A549 (cell line): Measurements from ENCODE around the gene MALAT1. TPM values are rescaled to one million over a fixed set of nuclear protein-coding genes. Genes with fewer than 3 reads are reported as not detected.

Source experiments
- ATAC-seq, 2 experiments: fragments of 200-7000 bp in 1 of 2; fragments of >200 bp in 1 of 2; cut with Nextera tagmentation in 1 of 2; cut with Tn5 transposase in 1 of 2; 3 replicates each; pipeline versions ENCODE4 v1.8.0 to v1.9.1; 2018 to 2020; ENCODE audit warnings: mild to moderate bottlenecking in 1 of 2, moderate library complexity in 1 of 2
- CTCF ChIA-PET: fragments of 300-600 bp; sonication (Branson Sonifier 250); formaldehyde crosslinking; extraction: SDS; loops from one replicate; lab custom pipeline; 2021; ENCODE audit warnings: antibody characterized with exemption, inconsistent platforms; lab: Yijun Ruan, JAX
- POLR2A ChIA-PET: fragments of 350-600 bp; formaldehyde crosslinking; extraction: SDS; loops from one replicate; lab custom pipeline; 2021; ENCODE audit warnings: antibody characterized with exemption, inconsistent platforms; lab: Yijun Ruan, JAX
- DNase-seq, 2 experiments: peaks; one replicate each; pipeline versions ENCODE4 v3.0.0 to v3.0.0-alpha.2; 2011 to 2016; ENCODE audit warnings: low read depth in 1 of 2, low spot score in 1 of 2
- FAIRE-seq: peaks from 2 replicates; lab custom pipeline; 2011; peaks lifted over from hg19 to GRCh38; lab: Jason Lieb, UNC
- H3K27ac ChIP-seq, 2 experiments: fragments of >200 bp; sonication (Bioruptor Twin); formaldehyde crosslinking; 3 replicates each; pipeline ENCODE4 v1.5.1; 2016 to 2017
- H3K4me1 ChIP-seq: fragments of >200 bp; sonication (Bioruptor Twin); formaldehyde crosslinking; 3 replicates; pipeline ENCODE4 v1.6.1; 2016
- H3K4me2 ChIP-seq: fragments of >200 bp; sonication (Bioruptor Twin); formaldehyde crosslinking; 3 replicates; pipeline ENCODE4 v1.6.1; 2016
- H3K4me3 ChIP-seq: fragments of >200 bp; sonication (Bioruptor Twin); formaldehyde crosslinking; 3 replicates; pipeline ENCODE4 v1.5.1; 2016
- H3K9me3 ChIP-seq: fragments of >200 bp; sonication (Bioruptor Twin); formaldehyde crosslinking; 3 replicates; pipeline ENCODE4 v1.6.1; 2016
- CBX8 ChIP-seq: fragments of 200-600 bp; sonication (generic); IDR thresholded peaks from 2 replicates; pipeline ENCODE4 v1.6.1; 2016
- CHD2 ChIP-seq: fragments of 150-350 bp; IDR thresholded peaks from 2 replicates; pipeline ENCODE4 v1.6.1; 2014; ENCODE audit warnings: low read length; ENCODE audit not compliant: partially characterized antibody
- EP300 ChIP-seq, 2 experiments: fragments of >200 bp; sonication (Bioruptor Twin); formaldehyde crosslinking; IDR thresholded peaks; 2 replicates in 1 of 2; 3 replicates in 1 of 2; pipeline ENCODE4 v1.6.1; 2016 to 2017
- ESRRA ChIP-seq: fragments of 150-350 bp; IDR thresholded peaks from 2 replicates; pipeline ENCODE4 v1.6.1; 2014; ENCODE audit warnings: mild to moderate bottlenecking, low read length, borderline replicate concordance
- HEYL ChIP-seq: fragments of 250-450 bp; sonication (Bioruptor Pico); IDR thresholded peaks from 2 replicates; pipeline ENCODE4 v1.8.0; 2021; ENCODE audit warnings: mild to moderate bottlenecking, moderate library complexity
- HOXA7 ChIP-seq: fragments of 250-450 bp; sonication (Bioruptor Pico); IDR thresholded peaks from 2 replicates; pipeline ENCODE4 v1.5.0; 2020; ENCODE audit warnings: mild to moderate bottlenecking, moderate library complexity
- PBX3 ChIP-seq: IDR thresholded peaks from 2 replicates; pipeline ENCODE4 v1.6.1; 2012
- POLR2A ChIP-seq: IDR thresholded peaks from 2 replicates; pipeline ENCODE4 v1.6.1; 2012; ENCODE audit warnings: mild to moderate bottlenecking, low read length
- RARB ChIP-seq: fragments of 250-450 bp; sonication (Bioruptor Pico); IDR thresholded peaks from 2 replicates; pipeline ENCODE4 v1.8.0; 2021; ENCODE audit warnings: mild to moderate bottlenecking, moderate library complexity
- REST ChIP-seq: fragments of 200-600 bp; sonication (generic); IDR thresholded peaks from 2 replicates; pipeline ENCODE4 v1.6.1; 2016; ENCODE audit warnings: antibody characterized with exemption, mild to moderate bottlenecking, moderate library complexity
- RNF2 ChIP-seq: fragments of 200-600 bp; sonication (generic); IDR thresholded peaks from 2 replicates; pipeline ENCODE4 v1.6.1; 2016; ENCODE audit warnings: low read depth, mild to moderate bottlenecking, antibody characterized with exemption, moderate library complexity, borderline replicate concordance
- SMC3 ChIP-seq: fragments of >200 bp; sonication (Bioruptor Twin); formaldehyde crosslinking; IDR thresholded peaks from 3 replicates; pipeline ENCODE4 v1.6.1; 2018; ENCODE audit warnings: inconsistent platforms
- SREBF2 ChIP-seq: fragments of 450-650 bp; IDR thresholded peaks from 2 replicates; pipeline ENCODE4 v1.6.1; 2014; ENCODE audit warnings: mild to moderate bottlenecking, moderate library complexity
- USF2 ChIP-seq: fragments of 450-650 bp; IDR thresholded peaks from 2 replicates; pipeline ENCODE4 v1.6.1; 2014; ENCODE audit warnings: antibody characterized with exemption
- ZNF302 ChIP-seq: fragments of 250-450 bp; sonication (Bioruptor Pico); IDR thresholded peaks from 2 replicates; pipeline ENCODE4 v1.9.0; 2021; ENCODE audit warnings: inconsistent platforms, mild to moderate bottlenecking, moderate library complexity
- WGBS: methylation state at CpG from one replicate; pipeline ENCODE4 v1.1.6; 2017; ENCODE audit errors: missing lambda C conversion rate; 5-methylcytosine and 5-hydroxymethylcytosine counted together
- polyA plus RNA-seq, 4 experiments: library from polyadenylated mRNA; depleted of rRNA in 3 of 4; stranded (reverse); fragments of >200 nt; fragmentation: RNase III in 1 of 4; extraction: RNeasy Plus Mini Kit Qiagen cat#74134 plus additional on column Dnase treatment in 1 of 4; gene quantifications; 2 replicates in 3 of 4; 3 replicates in 1 of 4; pipeline ENCODE4 v1.2.3, GENCODE V29; 2011 to 2017
- TF ChIP-seq, protein P1 (sequence below): fragments of 150-350 bp; IDR thresholded peaks from 2 replicates; pipeline ENCODE4 v1.6.1; 2014; ENCODE audit warnings: low read depth, mild to moderate bottlenecking, low read length
- TF ChIP-seq, protein P2 (sequence below): fragments of 250-450 bp; sonication (Bioruptor Pico); IDR thresholded peaks from 2 replicates; pipeline ENCODE4 v1.5.0; 2021; ENCODE audit warnings: mild to moderate bottlenecking, moderate library complexity, borderline replicate concordance

MALAT1 gene
- polyA plus RNA-seq, 2 of the 4 experiments (the other 2 are of a cell fraction) = 188 to 1,041 TPM

DNA sequence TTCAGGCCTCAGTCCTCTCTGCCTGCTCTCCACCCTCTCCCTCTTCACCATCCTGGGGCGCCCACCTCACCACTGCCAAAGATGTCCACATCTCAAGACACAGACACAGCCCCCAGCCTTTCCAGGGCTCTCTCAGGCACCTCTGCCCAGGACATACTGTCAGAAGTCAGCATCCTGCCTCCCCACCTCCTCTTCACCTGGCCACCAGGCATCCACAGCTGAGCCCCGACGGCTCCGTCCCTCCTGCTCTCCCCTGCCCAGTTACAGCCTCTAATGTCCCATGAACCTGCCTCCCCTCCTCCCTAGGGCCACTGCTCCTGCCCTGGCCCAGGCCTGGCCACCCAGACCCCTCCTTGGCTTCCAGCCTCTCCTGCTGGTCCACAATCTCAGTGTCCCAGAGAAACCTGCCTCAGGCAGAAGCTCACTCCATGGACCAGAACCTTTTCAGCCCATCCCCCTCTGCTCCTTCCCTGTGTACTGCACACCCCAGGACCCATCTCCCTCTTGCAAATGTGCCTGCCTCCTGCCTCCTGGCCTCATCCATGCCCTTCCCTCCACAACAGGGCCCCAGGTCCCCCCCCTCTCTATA lies 56.1 kb downstream of the MALAT1 start:
- CTCF ChIA-PET = interaction anchor here (0.9 to 8.0 kb wide), 6 partner anchors 13 to 44 kb away, joined by 3 to 148 read pairs (median 6); partner anchors contain the start of genes FAM89B and SCYL1
- peak overlapping the region; percentile 94 to 99 for H3K27ac ChIP-seq
- H3K4me3 ChIP-seq = no peak overlapping the region
- FAIRE-seq (no peak), DNase-seq (no peak), ATAC-seq (no peak)
- no peak for TF ChIP-seq RNF2
- no peak for TF ChIP-seq SREBF2
- TF ChIP-seq HEYL (CRISPR knock-in tag) = no peak
- TF ChIP-seq CBX8 = no peak
- no peak for TF ChIP-seq CHD2
- TF ChIP-seq EP300 (IDR thresholded peaks at IDR 0.05) = no peak
- no peak for TF ChIP-seq PBX3
- TF ChIP-seq RARB (CRISPR knock-in tag) = no peak
- TF ChIP-seq, protein P1, sequence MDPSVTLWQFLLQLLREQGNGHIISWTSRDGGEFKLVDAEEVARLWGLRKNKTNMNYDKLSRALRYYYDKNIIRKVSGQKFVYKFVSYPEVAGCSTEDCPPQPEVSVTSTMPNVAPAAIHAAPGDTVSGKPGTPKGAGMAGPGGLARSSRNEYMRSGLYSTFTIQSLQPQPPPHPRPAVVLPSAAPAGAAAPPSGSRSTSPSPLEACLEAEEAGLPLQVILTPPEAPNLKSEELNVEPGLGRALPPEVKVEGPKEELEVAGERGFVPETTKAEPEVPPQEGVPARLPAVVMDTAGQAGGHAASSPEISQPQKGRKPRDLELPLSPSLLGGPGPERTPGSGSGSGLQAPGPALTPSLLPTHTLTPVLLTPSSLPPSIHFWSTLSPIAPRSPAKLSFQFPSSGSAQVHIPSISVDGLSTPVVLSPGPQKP = no peak
- TF ChIP-seq USF2 = no peak
- no peak for TF ChIP-seq POLR2A
- no peak for TF ChIP-seq ZNF302 (CRISPR knock-in tag)
- TF ChIP-seq, protein P2, sequence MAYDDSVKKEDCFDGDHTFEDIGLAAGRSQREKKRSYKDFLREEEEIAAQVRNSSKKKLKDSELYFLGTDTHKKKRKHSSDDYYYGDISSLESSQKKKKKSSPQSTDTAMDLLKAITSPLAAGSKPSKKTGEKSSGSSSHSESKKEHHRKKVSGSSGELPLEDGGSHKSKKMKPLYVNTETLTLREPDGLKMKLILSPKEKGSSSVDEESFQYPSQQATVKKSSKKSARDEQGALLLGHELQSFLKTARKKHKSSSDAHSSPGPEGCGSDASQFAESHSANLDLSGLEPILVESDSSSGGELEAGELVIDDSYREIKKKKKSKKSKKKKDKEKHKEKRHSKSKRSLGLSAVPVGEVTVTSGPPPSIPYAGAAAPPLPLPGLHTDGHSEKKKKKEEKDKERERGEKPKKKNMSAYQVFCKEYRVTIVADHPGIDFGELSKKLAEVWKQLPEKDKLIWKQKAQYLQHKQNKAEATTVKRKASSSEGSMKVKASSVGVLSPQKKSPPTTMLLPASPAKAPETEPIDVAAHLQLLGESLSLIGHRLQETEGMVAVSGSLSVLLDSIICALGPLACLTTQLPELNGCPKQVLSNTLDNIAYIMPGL (CRISPR knock-in tag) = no peak
- TF ChIP-seq SMC3 = no peak
- no peak for TF ChIP-seq REST
- no peak for TF ChIP-seq ESRRA
- no peak for TF ChIP-seq HOXA7
- no peaks in the 10 kb centered on the region for H3K9me3 ChIP-seq
- POLR2A ChIA-PET = interaction anchor here (1.0 kb wide), 1 partner anchor 15 kb away, joined by 3 read pairs; the partner anchor contains the start of gene ZNRD2
- 88% methylated on average over 4 of the region's 4 CpGs for WGBS
- H3K4me2 ChIP-seq = peak overlapping the region; percentile 98
- peaks cover 68% of the 10 kb centered on the region for H3K4me1 ChIP-seq
